Kasumi-1 (cell line): ENCODE measurements around the gene PCOLCE2.
A peak's percentile ranks its signal among the peaks of the same experiment; 100 is the strongest.

Experiments
- DNase-seq, 2 experiments: peaks; one replicate each; lab custom pipeline; 2025; lab: John Stamatoyannopoulos, UW

PCOLCE2 gene, protein sequence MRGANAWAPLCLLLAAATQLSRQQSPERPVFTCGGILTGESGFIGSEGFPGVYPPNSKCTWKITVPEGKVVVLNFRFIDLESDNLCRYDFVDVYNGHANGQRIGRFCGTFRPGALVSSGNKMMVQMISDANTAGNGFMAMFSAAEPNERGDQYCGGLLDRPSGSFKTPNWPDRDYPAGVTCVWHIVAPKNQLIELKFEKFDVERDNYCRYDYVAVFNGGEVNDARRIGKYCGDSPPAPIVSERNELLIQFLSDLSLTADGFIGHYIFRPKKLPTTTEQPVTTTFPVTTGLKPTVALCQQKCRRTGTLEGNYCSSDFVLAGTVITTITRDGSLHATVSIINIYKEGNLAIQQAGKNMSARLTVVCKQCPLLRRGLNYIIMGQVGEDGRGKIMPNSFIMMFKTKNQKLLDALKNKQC

DNA sequence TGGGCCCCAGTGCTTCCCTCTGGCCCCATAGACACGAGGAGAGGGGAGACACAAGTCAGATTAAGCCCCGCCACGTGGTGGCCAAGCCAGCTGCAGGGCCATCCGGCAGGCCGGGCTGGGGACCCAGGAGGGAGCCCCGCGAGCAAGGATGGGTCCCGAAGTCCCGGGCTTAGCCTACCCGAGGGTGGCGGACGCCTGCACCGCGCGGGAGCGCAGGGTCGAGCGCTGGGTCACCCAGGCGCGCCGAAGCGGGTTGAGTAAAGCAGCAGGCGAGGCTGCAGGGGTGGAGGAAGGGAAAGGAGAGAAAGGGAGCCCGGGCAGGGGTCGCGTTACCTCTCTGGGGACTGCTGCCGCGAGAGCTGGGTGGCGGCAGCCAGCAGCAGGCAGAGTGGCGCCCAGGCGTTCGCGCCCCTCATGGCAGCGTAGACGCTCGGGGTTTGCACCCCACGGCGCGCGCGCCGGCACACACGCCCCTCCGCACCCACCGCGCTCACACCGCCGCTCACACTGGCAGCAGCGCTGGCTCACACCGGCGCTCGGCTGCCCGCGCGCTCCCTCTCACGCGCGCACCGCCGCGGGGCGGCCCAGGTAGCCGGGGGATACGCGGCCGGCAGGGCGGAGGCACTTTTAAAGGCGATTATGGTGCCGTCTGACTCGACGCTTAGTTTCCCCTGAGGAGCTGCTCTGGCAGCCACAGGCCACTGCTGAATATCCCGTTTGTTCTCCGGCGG is at the start of gene PCOLCE2:
Gene PCOLCE2 (minus strand): TSS at position 603 of the 731 bp plus-strand sequence. CDS start 187 bp downstream, at position 416.
- DNase-seq: no peak

DNA sequence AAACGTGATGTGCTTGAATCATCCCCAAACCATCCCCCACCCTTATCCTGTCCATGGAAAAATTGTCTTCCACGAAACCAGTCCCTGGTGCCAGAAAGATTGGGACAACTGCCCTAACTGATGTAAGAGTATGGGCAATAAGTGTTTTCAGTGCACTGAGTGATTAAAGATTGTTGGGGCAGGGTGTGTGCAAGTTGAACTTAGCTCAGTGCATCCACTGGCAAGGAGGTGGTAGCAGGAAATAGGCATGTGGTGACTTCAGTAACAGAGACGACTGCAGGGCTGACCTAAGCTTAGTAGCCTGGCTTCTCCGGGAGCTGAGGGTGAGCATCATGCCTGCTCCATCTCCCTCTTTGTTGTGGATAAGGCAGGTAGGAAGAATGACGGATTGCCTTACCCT is 47.1 kb upstream of the PCOLCE2 start:
- DNase-seq: no peak

- no peak for DNase-seq
Observed at GRCh38 chr3:142934887-142935269, 46.0 kb upstream of the PCOLCE2 start.

DNA sequence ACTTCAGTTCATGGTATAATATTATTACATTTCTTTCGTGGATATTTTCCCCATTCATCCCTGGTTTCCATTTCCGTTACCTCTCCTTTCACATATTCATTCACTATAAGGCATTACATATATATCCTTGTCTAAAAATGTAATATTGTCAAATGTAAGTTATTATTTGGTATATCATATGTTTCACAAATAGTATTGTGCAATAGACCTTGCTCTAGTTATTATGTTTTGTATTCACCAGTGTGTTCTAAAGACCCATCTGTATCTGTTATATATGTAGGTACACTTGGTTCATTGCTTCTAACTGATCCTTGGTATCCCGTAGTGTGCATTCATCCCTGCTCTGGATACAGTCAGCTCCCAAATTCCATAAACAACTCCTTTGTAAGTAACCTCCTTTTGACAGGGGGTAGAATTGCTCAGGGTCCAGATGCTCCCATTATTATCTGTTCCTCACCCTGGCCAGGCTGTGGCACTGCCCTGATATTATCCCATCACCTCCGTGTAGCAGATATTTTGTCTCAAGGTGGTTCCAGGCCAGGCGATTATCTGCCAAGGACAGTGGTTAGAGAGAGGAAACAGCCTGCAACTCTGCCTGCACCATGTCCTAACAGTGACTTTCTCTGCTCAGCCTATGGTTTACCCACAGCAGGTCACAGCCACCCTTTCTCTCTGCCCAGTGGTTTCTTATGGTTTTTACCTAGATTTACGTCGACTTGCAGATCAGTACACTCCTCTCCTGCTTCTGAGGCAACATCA is 45.4 kb upstream of the PCOLCE2 start:
- DNase-seq: no peak

- peak in 1 of 2 experiments; percentile 10 for DNase-seq
Observed at GRCh38 chr3:142931222-142931621, 42.3 kb upstream of the PCOLCE2 start.

DNA sequence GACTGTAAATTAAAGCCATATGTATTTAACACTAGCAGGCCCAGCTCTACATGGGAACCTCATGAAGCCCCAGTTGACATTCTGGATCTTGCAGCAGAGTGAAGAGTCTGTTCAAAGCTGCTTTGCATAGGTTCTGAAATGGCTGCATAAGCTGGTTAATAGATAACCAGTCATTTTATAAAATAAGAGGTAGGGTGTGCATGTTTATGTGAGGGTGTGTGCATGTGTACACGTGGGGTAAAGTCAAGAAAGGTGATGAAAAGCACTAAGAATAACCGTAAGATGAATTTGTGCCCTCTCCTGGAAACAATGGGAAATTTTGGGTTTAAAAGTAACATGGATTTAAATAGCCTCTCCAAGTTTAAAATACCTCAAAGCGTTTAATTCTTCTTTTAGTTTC is 41.6 kb upstream of the PCOLCE2 start:
- DNase-seq: peak in 1 of 2 experiments; percentile 10

DNA sequence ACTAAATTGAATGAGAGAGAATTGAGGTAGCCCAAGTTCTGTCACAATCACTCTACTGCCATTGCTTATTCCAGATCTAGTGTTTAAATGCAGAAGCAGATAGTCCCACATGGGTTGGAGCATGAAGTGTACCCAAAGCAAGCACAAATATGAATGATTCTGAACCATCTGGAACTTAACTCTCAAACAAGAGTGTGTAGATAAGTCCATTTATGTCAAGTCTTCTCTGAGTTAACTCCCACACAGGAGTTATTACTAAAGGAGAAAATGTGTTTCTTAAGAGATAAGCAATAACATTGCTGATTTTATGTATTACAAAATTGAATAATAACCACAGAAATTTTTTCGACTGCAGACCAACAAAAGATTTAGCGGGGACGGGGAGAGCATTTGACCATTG is 41.0 kb upstream of the PCOLCE2 start:
- DNase-seq: no peak

DNA sequence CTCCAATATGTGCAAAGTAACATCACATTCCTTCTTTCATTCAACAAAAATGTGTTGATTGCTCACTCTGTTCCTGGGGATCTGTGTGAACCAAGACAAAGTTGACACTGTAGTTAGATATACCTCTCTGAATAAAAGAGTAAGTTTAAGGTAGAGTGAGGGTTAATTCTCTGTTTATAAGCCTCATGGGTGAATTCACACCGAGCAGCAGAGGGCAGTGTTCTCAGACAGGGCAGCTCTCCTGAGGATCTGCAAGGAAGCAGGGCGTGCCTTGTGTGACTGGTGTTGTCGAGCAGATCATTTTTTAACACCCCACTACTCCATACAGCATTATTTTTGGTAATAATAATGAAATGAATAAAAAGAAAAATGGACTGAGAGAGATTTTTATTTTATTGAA is 40.2 kb upstream of the PCOLCE2 start:
- peak; percentile 90 to 96 for DNase-seq

GRCh38 chr3:142926368-142926944 is 37.6 kb upstream of the PCOLCE2 start:
- no peak for DNase-seq

GRCh38 chr3:142925140-142925539 is 36.3 kb upstream of the PCOLCE2 start:
- DNase-seq: no peak

DNA sequence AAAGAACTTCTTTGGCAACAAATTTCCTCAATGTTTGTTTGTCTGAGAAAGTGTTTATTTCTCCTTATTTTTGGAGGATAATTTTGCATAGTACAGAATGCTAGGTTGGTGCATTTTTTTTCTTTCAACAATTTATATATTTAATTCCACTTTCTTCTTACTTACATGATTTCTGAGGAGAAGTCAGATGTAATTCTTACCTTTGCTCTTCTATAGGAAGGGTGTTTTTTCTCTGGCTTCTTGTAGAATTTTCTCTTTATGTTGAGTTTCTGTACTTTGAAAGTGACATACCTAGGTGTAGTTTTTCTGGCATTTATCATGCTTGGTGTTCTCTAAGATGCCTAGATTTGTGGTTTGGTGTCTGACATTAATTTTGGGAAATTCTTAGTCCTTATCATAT is 34.8 kb upstream of the PCOLCE2 start:
- DNase-seq: no peak

DNA sequence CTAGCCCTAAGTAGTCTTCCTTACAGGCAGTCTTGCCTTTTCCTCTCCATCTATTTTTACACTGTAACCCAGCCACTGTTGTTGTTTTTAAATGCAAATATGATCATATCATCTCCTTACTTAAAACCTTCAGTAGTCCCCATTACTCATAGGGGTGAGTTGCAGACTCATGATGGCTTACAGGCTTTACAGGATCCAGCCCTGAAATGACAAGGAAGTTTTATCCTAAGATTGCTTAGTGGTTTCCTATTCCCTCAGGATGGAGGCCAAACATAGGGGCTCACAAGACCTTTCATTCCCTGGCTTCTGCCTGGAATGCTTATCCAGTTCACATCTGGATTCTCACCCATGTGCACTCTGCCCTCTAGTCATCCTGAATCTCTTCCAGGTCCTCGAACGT is 27.7 kb upstream of the PCOLCE2 start:
- DNase-seq: no peak

GRCh38 chr3:142915636-142916035 is 26.8 kb upstream of the PCOLCE2 start:
- no peak for DNase-seq

GRCh38 chr3:142914286-142914811 is 25.5 kb upstream of the PCOLCE2 start:
- DNase-seq: no peak

- no peak for DNase-seq
Observed at GRCh38 chr3:142913432-142913831, 24.5 kb upstream of the PCOLCE2 start.

DNA sequence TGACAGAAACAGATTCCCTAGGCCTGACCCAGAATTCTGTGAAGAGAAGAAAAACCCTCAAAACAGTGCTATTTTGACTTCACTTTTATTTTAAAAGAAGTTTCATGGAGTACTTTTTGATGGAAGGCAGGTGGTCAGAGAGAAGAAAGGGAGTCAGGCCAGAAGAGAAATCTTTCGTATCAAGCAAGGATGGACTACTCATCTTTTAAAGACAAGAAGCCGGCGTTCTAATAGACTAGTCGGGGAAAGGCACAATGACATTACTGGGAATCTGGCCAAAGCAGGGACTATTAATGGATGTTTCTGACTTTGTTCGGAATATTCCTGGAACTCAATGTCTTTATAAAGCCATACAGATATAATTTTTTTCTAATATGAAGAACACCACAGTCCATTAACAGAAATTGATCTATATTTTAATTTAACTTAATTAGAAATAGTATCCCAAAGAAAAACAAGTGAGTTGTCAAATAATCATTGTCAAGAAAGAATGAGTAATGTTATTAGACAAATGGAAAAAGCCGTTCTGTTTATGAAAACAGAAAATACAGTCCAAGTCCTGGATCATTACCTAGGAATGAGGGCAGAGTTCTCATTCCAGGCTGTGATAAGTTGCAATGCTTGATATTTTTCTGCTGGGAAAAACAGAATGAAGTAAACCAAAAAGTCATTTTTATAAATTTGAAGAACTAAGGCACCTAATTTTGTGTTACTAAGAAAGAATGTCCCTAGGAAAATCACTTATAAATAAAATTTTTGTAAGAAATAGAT is 23.7 kb upstream of the PCOLCE2 start:
- no peak for DNase-seq

- DNase-seq: no peak
Observed at GRCh38 chr3:142910280-142910679, 21.4 kb upstream of the PCOLCE2 start.

GRCh38 chr3:142909282-142909681 is 20.4 kb upstream of the PCOLCE2 start:
- DNase-seq: no peak

DNA sequence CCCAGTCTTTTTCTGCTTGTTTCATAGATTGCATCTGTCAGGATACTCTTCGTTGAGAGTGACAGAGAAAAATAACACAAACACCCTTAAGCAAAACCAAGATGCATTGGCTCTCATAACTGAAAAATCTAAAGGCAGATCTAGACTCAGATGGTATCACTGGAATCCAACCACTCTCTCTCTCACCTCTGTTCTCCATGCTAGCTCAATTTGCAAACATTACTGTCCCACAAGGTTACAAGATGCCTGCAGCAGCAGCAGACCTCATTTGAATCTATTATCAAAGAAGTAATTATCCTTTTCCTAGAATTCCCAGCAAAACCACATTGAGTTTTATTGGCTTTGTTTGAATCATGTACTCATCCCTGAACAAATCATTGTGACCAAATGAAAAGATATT is 19.1 kb upstream of the PCOLCE2 start:
- DNase-seq: no peak

GRCh38 chr3:142904639-142905436 is 16.0 kb upstream of the PCOLCE2 start:
- DNase-seq: peak; percentile 29 to 38
